Osteoblast (primary cell): ENCODE results near the gene ALPL. TPM values are rescaled to one million over a fixed set of nuclear protein-coding genes. Genes with fewer than 3 reads are reported as not detected.

Experiments used
- DNase-seq: peaks from one replicate; pipeline ENCODE4 v3.0.0; 2011; ENCODE audit warnings: low spot score, mixed read lengths; ENCODE audit not compliant: insufficient read length; ENCODE audit errors: missing footprints
- H2AFZ ChIP-seq: 2 replicates; pipeline ENCODE4 v1.6.0; 2011; ENCODE audit warnings: mild to moderate bottlenecking, low read length
- H3K27ac ChIP-seq: 2 replicates; pipeline ENCODE4 v1.5.1; 2011; ENCODE audit warnings: mild to moderate bottlenecking, low read depth, low read length, moderate library complexity
- H3K27me3 ChIP-seq: 2 replicates; pipeline ENCODE4 v1.6.0; 2012; ENCODE audit warnings: mild to moderate bottlenecking, control low read depth, inconsistent platforms, low read length, moderate library complexity; ENCODE audit not compliant: insufficient read depth
- H3K36me3 ChIP-seq: 2 replicates; pipeline ENCODE4 v1.5.1; 2011; ENCODE audit warnings: mild to moderate bottlenecking, low read length, control low read depth, moderate library complexity; ENCODE audit not compliant: insufficient read depth
- H3K4me1 ChIP-seq: 2 replicates; pipeline ENCODE4 v1.5.1; 2011; ENCODE audit warnings: mild to moderate bottlenecking, low read length, control low read depth, moderate library complexity; ENCODE audit not compliant: insufficient read depth
- H3K4me2 ChIP-seq: 2 replicates; pipeline ENCODE4 v1.6.0; 2011; ENCODE audit warnings: mild to moderate bottlenecking, low read length; ENCODE audit not compliant: insufficient read depth
- H3K4me3 ChIP-seq: fragments of 200-600 bp; sonication (generic); 3 replicates; pipeline ENCODE4 v1.5.1; 2012; ENCODE audit warnings: mild to moderate bottlenecking, low read length, inconsistent platforms; ENCODE audit not compliant: insufficient read depth
- H3K79me2 ChIP-seq: 2 replicates; pipeline ENCODE4 v1.6.0; 2012; ENCODE audit warnings: mild to moderate bottlenecking, low read length, control low read depth, inconsistent platforms; ENCODE audit not compliant: insufficient read depth
- H3K9me3 ChIP-seq: 2 replicates; pipeline ENCODE4 v1.5.1; 2011; ENCODE audit warnings: low read depth, low read length, control low read depth
- H4K20me1 ChIP-seq: 2 replicates; pipeline ENCODE4 v1.6.0; 2012; ENCODE audit warnings: mild to moderate bottlenecking, low read length, control low read depth; ENCODE audit not compliant: insufficient read depth
- CTCF ChIP-seq: IDR thresholded peaks from 2 replicates; pipeline ENCODE4 v1.5.1; 2011; ENCODE audit warnings: mild to moderate bottlenecking, low read depth, low read length, moderate library complexity; ENCODE audit errors: extremely low read depth
- total RNA-seq: library from RNA; depleted of rRNA; stranded (reverse); fragments of >200 nt; gene quantifications from 2 replicates; pipeline ENCODE4 v1.2.3, GENCODE V29; 2012

The ALPL gene
- total RNA-seq, 1 donor, result 8.0 TPM

- H3K36me3 ChIP-seq, result no peaks in the 10 kb centered on the region
- TF ChIP-seq CTCF, result no peak
- H3K27ac ChIP-seq, result no peak overlapping the region
Observed at GRCh38 chr1:21570885-21571284, 61.7 kb downstream of the ALPL start.

DNA sequence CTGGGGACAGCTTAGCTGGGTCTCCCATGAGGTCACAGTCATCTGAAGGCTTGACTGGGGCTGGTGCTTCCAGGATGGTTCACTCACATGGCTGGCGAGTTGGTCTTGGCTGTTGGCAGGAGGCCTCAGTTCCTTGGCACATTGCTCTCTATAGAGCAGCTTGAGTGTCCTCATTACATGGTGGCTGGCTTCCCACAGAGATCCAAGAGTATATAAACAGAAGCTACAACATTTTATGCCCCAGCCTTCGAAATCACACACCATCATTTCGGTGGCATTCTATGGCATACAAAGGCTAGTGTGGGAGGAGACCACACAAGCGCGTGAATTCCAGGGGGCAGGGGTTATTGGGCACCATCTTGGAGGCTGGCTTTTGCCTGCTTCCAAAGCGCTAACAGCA, 63.0 kb downstream of the ALPL start:
- H3K4me1 ChIP-seq, result peaks cover 31% of the 10 kb centered on the region
- peaks cover 3% of the 10 kb centered on the region for H4K20me1 ChIP-seq
- peak; percentile 9 for DNase-seq
- H3K27ac ChIP-seq, result no peak overlapping the region
- no peaks in the 10 kb centered on the region for H3K79me2 ChIP-seq
- no peaks in the 10 kb centered on the region for H3K36me3 ChIP-seq
- no peak overlapping the region for H3K4me2 ChIP-seq
- H3K27me3 ChIP-seq, result no peaks in the 10 kb centered on the region
- H2AFZ ChIP-seq, result no peak overlapping the region
- no peak overlapping the region for H3K4me3 ChIP-seq
- no peak for TF ChIP-seq CTCF
- peaks cover 2% of the 10 kb centered on the region for H3K9me3 ChIP-seq

More at GRCh38 chr1:21570885-21571284, 61.7 kb downstream of the ALPL start:
- Histone ChIP-seq H3K9me3 (peaks cover 2% of the 10 kb centered on the region), H2AFZ (no peak overlapping the region), H3K4me2 (no peak overlapping the region), H3K79me2 (no peaks in the 10 kb centered on the region), H4K20me1 (peaks cover 3% of the 10 kb centered on the region), H3K27me3 (no peaks in the 10 kb centered on the region), H3K4me3 (no peak overlapping the region), H3K4me1 (peaks cover 37% of the 10 kb centered on the region)
- peak; percentile 42 for DNase-seq

- peaks cover 3% of the 10 kb centered on the region for H4K20me1 ChIP-seq
- peaks cover 27% of the 10 kb centered on the region for H3K4me1 ChIP-seq
- DNase-seq, result peak; percentile 2
- TF ChIP-seq CTCF, result no peak
- no peak overlapping the region for H3K4me3 ChIP-seq
- no peaks in the 10 kb centered on the region for H3K36me3 ChIP-seq
- no peak overlapping the region for H2AFZ ChIP-seq
- H3K4me2 ChIP-seq, result no peak overlapping the region
- H3K27ac ChIP-seq, result no peak overlapping the region
- H3K27me3 ChIP-seq, result no peaks in the 10 kb centered on the region
- peaks cover 2% of the 10 kb centered on the region for H3K9me3 ChIP-seq
- no peaks in the 10 kb centered on the region for H3K79me2 ChIP-seq
Observed at GRCh38 chr1:21572735-21573277, 63.6 kb downstream of the ALPL start.

GRCh38 chr1:21573475-21573874, 64.3 kb downstream of the ALPL start:
- no peak overlapping the region for H3K27ac ChIP-seq
- H3K27me3 ChIP-seq, result no peaks in the 10 kb centered on the region
- no peaks in the 10 kb centered on the region for H3K79me2 ChIP-seq
- no peaks in the 10 kb centered on the region for H3K36me3 ChIP-seq
- TF ChIP-seq CTCF, result no peak
- H2AFZ ChIP-seq, result no peak overlapping the region
- no peak overlapping the region for H3K4me2 ChIP-seq
- peaks cover 20% of the 10 kb centered on the region for H3K4me1 ChIP-seq
- peak; percentile 54 for DNase-seq
- peaks cover 2% of the 10 kb centered on the region for H3K9me3 ChIP-seq
- H4K20me1 ChIP-seq, result peaks cover 3% of the 10 kb centered on the region
- no peak overlapping the region for H3K4me3 ChIP-seq
